Gastroesophageal sphincter (tissue), 4 donors: Measurements from ENCODE around the gene CSMD2. TPM values are rescaled to one million over a fixed set of nuclear protein-coding genes. Genes with fewer than 3 reads are reported as not detected.

ENCODE experiments used
- ATAC-seq: fragments of 150-250 bp; one replicate; pipeline ENCODE4 v1.9.1; 2016; ENCODE audit warnings: mild to moderate bottlenecking, moderate library complexity
- H3K27ac ChIP-seq, 4 donors: fragments of 200-600 bp; sonication (generic) in 3 of 4; 1 replicate in 3 of 4; 2 replicates in 1 of 4; pipeline ENCODE4 v1.5.1; 2016 to 2019
- H3K27me3 ChIP-seq: fragments of 200-600 bp; sonication (generic); one replicate; pipeline ENCODE4 v1.5.1; 2019
- H3K36me3 ChIP-seq, 2 donors: fragments of 200-600 bp; sonication (generic); one replicate each; pipeline ENCODE4 v1.5.1; 2019; ENCODE audit warnings: control low read depth in 1 of 2
- H3K4me1 ChIP-seq, 3 donors: fragments of 200-600 bp; sonication (generic); 1 replicate in 2 of 3; 2 replicates in 1 of 3; pipeline ENCODE4 v1.5.1; 2016 to 2019; ENCODE audit warnings: control low read depth in 2 of 3
- H3K4me3 ChIP-seq, 2 donors: fragments of 200-600 bp; sonication (generic); one replicate each; pipeline ENCODE4 v1.5.1; 2019; ENCODE audit warnings: mild to moderate bottlenecking in 1 of 2, moderate library complexity in 1 of 2
- H3K9me3 ChIP-seq, 3 donors: fragments of 200-600 bp; sonication (generic); one replicate each; pipeline ENCODE4 v1.5.1; 2017 to 2019; ENCODE audit warnings: control low read depth in 2 of 3
- EP300 ChIP-seq: sonication (generic); formaldehyde crosslinking; IDR thresholded peaks from one replicate; pipeline ENCODE4 v1.6.1; 2017; ENCODE audit warnings: antibody characterized with exemption, mild to moderate bottlenecking
- POLR2A ChIP-seq, 2 donors: fragments of 450-650 bp; IDR thresholded peaks; one replicate each; pipeline ENCODE4 v1.6.1; 2017; ENCODE audit warnings: antibody characterized with exemption in 2 of 2, mild to moderate bottlenecking in 2 of 2, moderate library complexity in 1 of 2
- POLR2AphosphoS5 ChIP-seq: sonication (generic); formaldehyde crosslinking; IDR thresholded peaks from one replicate; pipeline ENCODE4 v1.6.1; 2017; ENCODE audit warnings: antibody characterized with exemption
- WGBS, 2 donors: methylation state at CpG; one replicate each; pipeline ENCODE4 v1.1.5; 2018; ENCODE audit warnings: low coverage in 1 of 2; 5-methylcytosine and 5-hydroxymethylcytosine counted together
- total RNA-seq, 4 donors: library from RNA; depleted of rRNA; stranded (reverse); fragments of >200 nt; gene quantifications; one replicate each; pipeline ENCODE4 v1.1.0, GENCODE V29; 2016
- TF ChIP-seq, protein P1 (sequence below), 4 experiments: fragments of 200-600 bp in 2 of 4; fragments of 450-650 bp in 2 of 4; sonication (generic) in 1 of 4; IDR thresholded peaks; one replicate each; pipeline ENCODE4 v1.5.1; 2017 to 2019; ENCODE audit warnings: antibody characterized with exemption in 4 of 4, mild to moderate bottlenecking in 2 of 4, moderate library complexity in 2 of 4

Gene CSMD2
- total RNA-seq, 4 donors from 2014 or later = 0.22 to 2.5 (median 0.37) TPM

DNA sequence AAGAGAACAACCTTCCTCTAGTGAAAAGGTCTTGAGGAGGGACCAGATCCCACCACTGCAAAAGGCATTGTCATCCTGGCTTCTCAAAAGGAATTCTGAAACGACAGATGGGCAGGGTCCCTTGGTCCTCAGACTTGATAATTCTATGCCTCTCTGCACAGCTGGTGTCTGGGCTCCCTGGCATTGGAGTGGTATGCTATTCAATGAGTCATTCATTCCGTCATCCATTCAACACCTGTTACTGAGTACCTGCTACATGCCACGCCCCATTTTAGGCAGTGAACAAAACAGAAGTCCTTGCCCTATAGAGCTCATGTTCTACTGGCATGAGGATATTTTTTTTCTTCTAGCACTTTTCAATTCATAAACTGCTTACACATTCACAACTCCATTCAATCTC is 347.0 kb downstream of the CSMD2 start:
- no peaks in the 10 kb centered on the region for H3K4me1 ChIP-seq
- WGBS, 2 donors = 87% methylated on average over 3 of the region's 3 CpGs
- peaks cover 13% of the 10 kb centered on the region for H3K27me3 ChIP-seq
- no peak overlapping the region for H3K27ac ChIP-seq
- H3K4me3 ChIP-seq = no peak overlapping the region
- H3K9me3 ChIP-seq = no peaks in the 10 kb centered on the region
- TF ChIP-seq POLR2AphosphoS5 (no peak), POLR2A (IDR thresholded peaks at IDR 0.05) (no peak), EP300 (no peak)
- TF ChIP-seq, protein P1, sequence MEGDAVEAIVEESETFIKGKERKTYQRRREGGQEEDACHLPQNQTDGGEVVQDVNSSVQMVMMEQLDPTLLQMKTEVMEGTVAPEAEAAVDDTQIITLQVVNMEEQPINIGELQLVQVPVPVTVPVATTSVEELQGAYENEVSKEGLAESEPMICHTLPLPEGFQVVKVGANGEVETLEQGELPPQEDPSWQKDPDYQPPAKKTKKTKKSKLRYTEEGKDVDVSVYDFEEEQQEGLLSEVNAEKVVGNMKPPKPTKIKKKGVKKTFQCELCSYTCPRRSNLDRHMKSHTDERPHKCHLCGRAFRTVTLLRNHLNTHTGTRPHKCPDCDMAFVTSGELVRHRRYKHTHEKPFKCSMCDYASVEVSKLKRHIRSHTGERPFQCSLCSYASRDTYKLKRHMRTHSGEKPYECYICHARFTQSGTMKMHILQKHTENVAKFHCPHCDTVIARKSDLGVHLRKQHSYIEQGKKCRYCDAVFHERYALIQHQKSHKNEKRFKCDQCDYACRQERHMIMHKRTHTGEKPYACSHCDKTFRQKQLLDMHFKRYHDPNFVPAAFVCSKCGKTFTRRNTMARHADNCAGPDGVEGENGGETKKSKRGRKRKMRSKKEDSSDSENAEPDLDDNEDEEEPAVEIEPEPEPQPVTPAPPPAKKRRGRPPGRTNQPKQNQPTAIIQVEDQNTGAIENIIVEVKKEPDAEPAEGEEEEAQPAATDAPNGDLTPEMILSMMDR (IDR thresholded peaks at IDR 0.05) = no peak
- no peak for ATAC-seq
- H3K36me3 ChIP-seq = no peaks in the 10 kb centered on the region

DNA sequence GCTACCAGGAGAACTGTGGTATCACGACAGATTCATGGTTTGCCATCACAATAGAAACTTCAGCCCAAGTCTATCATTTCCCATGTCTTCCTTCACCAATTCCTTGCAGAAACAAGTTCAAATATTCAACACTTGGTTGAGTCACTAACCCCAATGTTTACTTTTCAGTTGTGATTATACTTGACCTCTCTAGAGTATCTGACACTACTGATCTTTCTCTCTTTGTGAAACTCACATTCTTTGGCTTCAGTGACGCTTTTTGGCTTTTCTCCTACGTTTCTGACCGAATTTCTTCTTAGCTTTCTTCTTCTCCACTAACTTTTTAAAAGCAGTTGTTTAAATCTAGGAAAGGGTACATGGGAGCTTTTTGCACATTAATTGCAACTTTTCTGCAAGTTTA is 350.0 kb downstream of the CSMD2 start:
- TF ChIP-seq, protein P1 (IDR thresholded peaks at IDR 0.05) = no peak
- TF ChIP-seq POLR2A (IDR thresholded peaks at IDR 0.05) (no peak), POLR2AphosphoS5 (no peak), EP300 (no peak)
- H3K27ac ChIP-seq = no peak overlapping the region
- peaks cover 0 to 8% (median 0%) of the 10 kb centered on the region in 3 donors for H3K9me3 ChIP-seq
- H3K4me3 ChIP-seq = no peak overlapping the region
- peaks cover 6% of the 10 kb centered on the region for H3K27me3 ChIP-seq
- ATAC-seq = no peak
- 41 to 64% methylated on average over 4 of the region's 4 CpGs for WGBS, 2 donors
- H3K4me1 ChIP-seq = no peaks in the 10 kb centered on the region
- no peaks in the 10 kb centered on the region for H3K36me3 ChIP-seq

DNA sequence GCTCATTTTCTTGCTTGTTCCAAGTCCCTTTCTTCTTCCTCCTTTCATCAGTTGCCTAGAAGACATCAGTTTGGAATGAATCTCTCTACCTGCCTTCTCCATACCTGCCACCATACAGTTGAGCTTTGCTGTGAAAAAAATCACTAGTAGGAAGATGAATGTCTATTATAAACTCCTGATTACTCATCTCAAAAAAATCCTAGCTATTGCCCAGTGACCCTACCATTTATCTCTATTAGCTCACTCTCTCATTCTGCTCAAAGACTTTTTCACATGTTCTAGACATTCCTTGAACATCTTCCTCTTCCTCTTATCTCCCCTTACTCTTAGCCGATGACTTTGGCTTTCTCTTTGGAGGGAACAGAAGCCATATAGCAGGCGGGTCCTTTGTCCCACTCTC is 350.9 kb downstream of the CSMD2 start:
- no peaks in the 10 kb centered on the region for H3K36me3 ChIP-seq
- H3K9me3 ChIP-seq = peaks cover 0 to 14% (median 0%) of the 10 kb centered on the region in 3 donors
- no peak for ATAC-seq
- TF ChIP-seq EP300 (no peak), POLR2AphosphoS5 (no peak), POLR2A (IDR thresholded peaks at IDR 0.05) (no peak)
- H3K27me3 ChIP-seq = peaks cover 6% of the 10 kb centered on the region
- H3K4me1 ChIP-seq = no peaks in the 10 kb centered on the region
- no peak overlapping the region for H3K4me3 ChIP-seq
- no peak overlapping the region for H3K27ac ChIP-seq
- 78 to 80% methylated on average over 1 to 2 of the region's 2 CpGs for WGBS, 2 donors

DNA sequence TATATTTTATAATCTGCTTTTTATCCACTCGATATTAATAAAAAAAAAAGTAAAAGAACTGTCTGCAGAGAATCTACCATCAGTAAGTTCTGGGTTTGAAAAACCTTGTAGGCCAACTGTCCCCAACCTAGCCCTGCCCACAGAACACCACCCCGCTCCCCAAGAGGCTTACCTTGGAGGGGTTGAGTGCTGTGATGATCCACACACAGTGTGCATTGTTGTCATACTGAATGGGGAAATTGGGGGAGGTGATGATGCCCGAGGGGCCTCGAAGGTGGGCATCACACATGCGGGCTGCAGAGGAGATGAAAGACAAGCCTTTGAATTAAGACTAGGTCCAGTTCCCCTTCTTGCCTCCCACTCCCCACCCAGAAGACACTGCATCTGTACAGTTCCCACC is 354.5 kb downstream of the CSMD2 start:
- TF ChIP-seq POLR2A (IDR thresholded peaks at IDR 0.05) (no peak), EP300 (no peak), POLR2AphosphoS5 (no peak)
- TF ChIP-seq, protein P1 (IDR thresholded peaks at IDR 0.05) = no peak
- Histone ChIP-seq H3K36me3 (no peaks in the 10 kb centered on the region), H3K27ac (no peak overlapping the region), H3K4me1 (no peaks in the 10 kb centered on the region), H3K9me3 (peaks cover 0 to 27% (median 0%) of the 10 kb centered on the region in 3 donors), H3K27me3 (peaks cover 6% of the 10 kb centered on the region), H3K4me3 (no peak overlapping the region)
- WGBS, 2 donors = 64 to 92% methylated on average over 1 to 2 of the region's 5 CpGs
- no peak for ATAC-seq

DNA sequence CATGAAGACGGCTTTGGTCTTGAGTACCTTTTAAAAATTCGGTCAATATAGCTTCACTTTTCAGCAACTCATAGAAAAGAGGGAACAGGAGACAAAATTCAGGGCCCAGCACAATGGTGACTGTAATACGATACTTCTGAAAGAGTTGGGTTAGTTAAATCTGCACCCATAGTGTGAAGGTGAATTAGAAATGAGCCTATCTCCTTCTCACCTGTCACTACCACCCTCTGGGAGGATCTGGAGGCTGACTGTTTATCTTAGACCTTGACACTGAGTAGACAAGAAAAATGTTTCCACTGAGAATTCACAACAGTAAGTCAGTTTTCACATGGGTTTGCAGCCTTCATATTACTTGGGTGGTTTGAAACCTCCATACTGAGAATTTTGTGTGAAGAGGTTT is 359.0 kb downstream of the CSMD2 start:
- Histone ChIP-seq H3K36me3 (no peaks in the 10 kb centered on the region), H3K4me3 (no peak overlapping the region), H3K27me3 (no peaks in the 10 kb centered on the region), H3K4me1 (no peaks in the 10 kb centered on the region), H3K27ac (no peak overlapping the region), H3K9me3 (peaks cover 0 to 29% (median 0%) of the 10 kb centered on the region in 3 donors)
- TF ChIP-seq EP300 (no peak), POLR2A (IDR thresholded peaks at IDR 0.05) (no peak)
- TF ChIP-seq, protein P1 (IDR thresholded peaks at IDR 0.05) = no peak
- no peak for ATAC-seq
- WGBS, 2 donors = 83 to 87% methylated on average over 3 of the region's 3 CpGs
